Measurements from ENCODE around the gene ELAVL2. TPM values are rescaled to one million over a fixed set of nuclear protein-coding genes. Genes with fewer than 3 reads are reported as not detected.

Gene ELAVL2
- polyA plus RNA-seq, 1 donor from 2014 or later = 106 TPM

- Histone ChIP-seq H4K20me1 (ENCODE audit: insufficient read depth) (no peaks in the 10 kb centered on the region), H3K27me3 (ENCODE audit: insufficient read depth, low read depth, low read length) (no peaks in the 10 kb centered on the region), H3K27ac (ENCODE audit: low read length) (no peak overlapping the region), H3F3A (ENCODE audit: insufficient read depth, low read length, poor library complexity, severe bottlenecking) (no peaks in the 10 kb centered on the region), H3K36me3 (ENCODE audit: insufficient read depth, low read length) (no peaks in the 10 kb centered on the region), H3K79me2 (replicated peaks; ENCODE audit: insufficient read depth, low read length) (peaks cover 9% of the 10 kb centered on the region), H3K4me3 (ENCODE audit: low read length) (no peak overlapping the region), H3K4me2 (ENCODE audit: low read length) (no peak overlapping the region), H3K9me2 (ENCODE audit: insufficient read depth, low read length) (no peaks in the 10 kb centered on the region), H2AFZ (ENCODE audit: low read depth, low read length) (no peak overlapping the region), H3K9me3 (ENCODE audit: low read length) (no peaks in the 10 kb centered on the region), H3K9ac (ENCODE audit: low read length) (no peak overlapping the region)
- TF ChIP-seq EP300 (conservative IDR thresholded peaks at IDR 0.05; ENCODE audit: poor library complexity, severe bottlenecking) (no peak), TAF1 (IDR thresholded peaks at IDR 0.05; ENCODE audit: low read depth) (no peak), EZH2 (IDR thresholded peaks at IDR 0.05; ENCODE audit: borderline replicate concordance, insufficient read depth, low read length, poor library complexity, severe bottlenecking) (no peak), CTCF (IDR thresholded peaks at IDR 0.05; ENCODE audit: poor library complexity, severe bottlenecking) (no peak), MXI1 (conservative IDR thresholded peaks at IDR 0.05; ENCODE audit: poor library complexity, severe bottlenecking) (no peak), POLR2AphosphoS5 (IDR thresholded peaks at IDR 0.05) (no peak)
These were observed 83.0 kb downstream of the ELAVL2 start for GRCh38 chr9:23743036-23743435.

- Histone ChIP-seq H3K36me3 (ENCODE audit: insufficient read depth, low read length) (no peaks in the 10 kb centered on the region), H3K9me2 (ENCODE audit: insufficient read depth, low read length) (no peaks in the 10 kb centered on the region), H3K9me3 (ENCODE audit: low read length) (no peaks in the 10 kb centered on the region), H2AFZ (ENCODE audit: low read depth, low read length) (no peak overlapping the region), H3K27me3 (ENCODE audit: insufficient read depth, low read depth, low read length) (no peaks in the 10 kb centered on the region), H3K4me3 (ENCODE audit: low read length) (no peak overlapping the region), H3F3A (ENCODE audit: insufficient read depth, low read length, poor library complexity, severe bottlenecking) (no peaks in the 10 kb centered on the region), H3K4me2 (ENCODE audit: low read length) (no peak overlapping the region), H3K79me2 (replicated peaks; ENCODE audit: insufficient read depth, low read length) (peaks cover 9% of the 10 kb centered on the region), H3K9ac (ENCODE audit: low read length) (no peak overlapping the region), H4K20me1 (ENCODE audit: insufficient read depth) (no peaks in the 10 kb centered on the region), H3K27ac (ENCODE audit: low read length) (no peak overlapping the region)
- TF ChIP-seq EZH2 (IDR thresholded peaks at IDR 0.05; ENCODE audit: borderline replicate concordance, insufficient read depth, low read length, poor library complexity, severe bottlenecking) = no peak
- TF ChIP-seq RAD21 (conservative IDR thresholded peaks at IDR 0.05) = no peak
- TF ChIP-seq REST (IDR thresholded peaks at IDR 0.05; ENCODE audit: borderline replicate concordance) = no peak
- TF ChIP-seq TAF1 (IDR thresholded peaks at IDR 0.05; ENCODE audit: low read depth) = no peak
- TF ChIP-seq EP300 (conservative IDR thresholded peaks at IDR 0.05; ENCODE audit: poor library complexity, severe bottlenecking) = no peak
- no peak for TF ChIP-seq SMC3 (conservative IDR thresholded peaks at IDR 0.05; ENCODE audit: poor library complexity)
These were observed 84.7 kb downstream of the ELAVL2 start for GRCh38 chr9:23741351-23741750.
